HG03097 (cell line): ENCODE results near the gene ENAH.

Experiments used
- ATAC-seq: cut with Tn5 transposase; IDR thresholded peaks from one replicate; pipeline ENCODE4 v1.9.1; 2021; ENCODE audit not compliant: unreplicated experiment, low FRiP score

The ENAH gene

DNA sequence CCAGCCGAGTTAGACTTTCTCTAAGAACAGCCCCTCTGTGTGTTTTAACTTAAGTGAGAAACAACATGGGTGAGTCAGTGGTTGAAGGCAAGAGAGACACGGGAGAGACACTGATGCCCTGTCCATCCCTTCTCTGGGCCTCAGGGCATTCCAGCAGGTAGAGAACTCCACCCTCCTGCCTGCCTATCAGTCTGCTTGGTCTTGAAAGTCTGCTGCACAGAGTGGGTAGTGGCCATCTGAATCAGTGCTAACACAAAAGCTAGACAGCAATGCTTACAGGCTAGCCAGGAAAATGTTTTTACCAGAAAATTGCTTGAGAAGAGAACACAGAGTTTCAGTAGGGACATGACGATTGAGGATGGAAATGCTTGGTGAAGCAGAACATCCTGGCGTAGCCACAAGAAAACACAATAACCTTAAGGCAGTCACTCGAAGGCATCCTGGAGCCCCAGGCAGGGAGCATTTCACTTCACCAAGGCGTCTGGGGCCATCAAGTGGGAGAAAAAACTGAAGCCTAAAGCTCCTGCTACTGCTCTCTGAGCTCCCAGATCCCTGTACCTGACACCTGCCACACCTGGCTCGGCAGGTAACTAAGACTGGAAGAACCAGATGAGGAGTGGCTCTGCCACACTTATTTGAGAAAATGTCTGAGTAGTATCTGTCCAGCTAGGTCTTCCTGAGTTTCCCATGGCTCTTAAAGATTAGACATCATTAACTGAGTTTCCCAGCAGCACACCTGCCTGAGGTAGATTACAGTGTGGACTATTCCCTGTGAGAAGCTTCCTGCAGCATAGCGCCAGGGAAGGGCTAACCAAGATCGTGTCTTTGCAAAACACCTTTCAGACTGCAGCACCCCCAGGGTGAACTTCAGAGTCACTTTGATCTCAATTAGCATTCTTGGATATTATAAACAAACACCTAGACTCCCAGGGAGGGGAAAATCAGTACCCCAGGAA lies 207.0 kb downstream of the ENAH start:
- no peak for ATAC-seq

DNA sequence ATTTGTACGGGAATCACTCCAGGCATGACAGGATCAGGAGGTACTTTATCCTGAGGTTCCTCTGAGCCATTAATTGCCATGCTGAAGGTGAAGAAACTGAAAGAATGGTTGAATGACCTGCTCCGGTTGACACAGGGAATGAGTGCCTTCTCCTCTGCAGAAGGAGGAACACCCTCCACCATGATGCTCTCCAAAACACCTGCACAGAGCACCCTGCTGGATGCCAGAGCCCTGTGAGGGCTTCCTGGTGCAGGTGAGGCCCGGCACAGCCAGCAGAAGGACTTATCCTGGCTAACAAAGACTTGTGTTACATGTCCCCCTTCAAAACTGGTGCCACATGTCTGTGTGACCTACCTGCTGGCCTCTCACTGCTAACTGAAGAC lies 210.8 kb downstream of the ENAH start:
- ATAC-seq: no peak

DNA sequence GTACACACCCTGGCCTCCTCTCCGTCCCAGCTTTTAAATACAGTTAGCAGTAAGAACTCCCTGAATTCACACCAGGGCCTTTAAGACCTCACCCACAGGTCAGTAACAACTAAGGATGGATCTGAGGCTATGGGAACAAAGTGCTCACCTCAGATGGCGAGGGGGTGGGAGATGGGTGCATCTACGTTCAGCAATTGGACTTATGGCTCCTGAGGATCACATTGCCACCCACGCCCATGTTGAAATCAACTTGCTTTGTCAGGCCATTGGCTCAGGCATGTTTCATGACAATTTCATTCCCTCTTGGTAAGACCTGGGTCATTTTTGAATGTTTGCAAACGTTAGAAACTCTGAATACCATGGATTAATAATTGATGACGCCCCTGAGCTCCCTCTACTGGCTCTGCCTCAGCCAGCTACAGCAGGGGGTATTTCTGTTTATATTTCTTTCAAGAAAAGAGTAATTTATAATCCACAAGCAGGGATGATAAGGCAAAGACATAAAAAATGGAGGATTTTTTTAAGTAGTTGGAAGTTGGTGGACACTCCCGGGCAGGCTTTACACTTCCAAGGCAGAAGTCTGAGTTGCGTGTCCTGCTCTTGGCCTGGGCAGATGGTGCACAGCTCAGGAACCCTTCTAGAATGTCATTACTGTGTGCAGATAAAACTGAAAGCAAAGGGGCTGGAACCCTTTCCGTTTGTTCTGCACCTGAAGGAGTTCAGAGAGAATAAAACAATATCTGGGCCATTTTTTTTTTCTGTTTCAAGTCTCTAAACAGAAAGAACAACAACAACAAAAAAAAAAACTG lies 211.4 kb downstream of the ENAH start:
- ATAC-seq: peak; percentile 29

DNA sequence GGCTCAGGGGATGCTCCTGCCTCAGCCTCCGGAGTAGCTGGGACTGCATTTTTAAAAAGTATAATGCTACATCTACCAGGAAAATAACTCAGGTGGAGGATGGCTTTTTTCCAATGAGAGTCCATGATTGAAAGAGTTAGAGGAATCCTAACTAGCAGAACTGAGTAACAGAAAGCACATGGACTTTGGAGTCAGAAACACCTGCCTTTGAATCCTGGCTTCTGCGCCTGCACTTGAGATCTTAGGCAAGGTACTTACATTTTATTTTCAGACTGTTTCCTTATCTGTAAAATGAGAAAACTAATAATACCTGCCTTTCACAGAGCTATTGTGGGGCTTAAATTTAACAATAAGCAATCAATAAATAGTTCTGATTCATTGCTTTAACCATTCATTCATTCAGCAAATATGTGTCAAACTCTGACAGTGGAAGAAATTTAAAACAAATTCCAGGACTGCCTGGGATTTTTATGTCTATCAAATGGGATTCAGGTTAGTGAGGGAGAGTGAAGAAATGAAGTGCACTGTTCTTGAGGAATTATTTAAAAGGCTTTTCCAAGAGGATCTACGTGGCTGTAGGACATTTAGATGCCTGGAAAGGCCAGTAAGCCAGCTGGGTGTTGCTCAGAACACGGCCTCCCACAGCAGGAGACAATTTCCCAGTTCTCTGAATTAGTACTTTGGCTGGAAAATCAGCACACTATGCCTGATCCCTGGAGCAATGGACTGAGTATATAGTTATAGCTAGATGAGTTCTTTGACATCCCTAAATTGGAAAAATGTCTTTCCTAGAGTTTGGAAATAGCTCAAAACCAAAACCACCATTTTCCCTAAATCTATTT lies 212.3 kb downstream of the ENAH start:
- no peak for ATAC-seq

DNA sequence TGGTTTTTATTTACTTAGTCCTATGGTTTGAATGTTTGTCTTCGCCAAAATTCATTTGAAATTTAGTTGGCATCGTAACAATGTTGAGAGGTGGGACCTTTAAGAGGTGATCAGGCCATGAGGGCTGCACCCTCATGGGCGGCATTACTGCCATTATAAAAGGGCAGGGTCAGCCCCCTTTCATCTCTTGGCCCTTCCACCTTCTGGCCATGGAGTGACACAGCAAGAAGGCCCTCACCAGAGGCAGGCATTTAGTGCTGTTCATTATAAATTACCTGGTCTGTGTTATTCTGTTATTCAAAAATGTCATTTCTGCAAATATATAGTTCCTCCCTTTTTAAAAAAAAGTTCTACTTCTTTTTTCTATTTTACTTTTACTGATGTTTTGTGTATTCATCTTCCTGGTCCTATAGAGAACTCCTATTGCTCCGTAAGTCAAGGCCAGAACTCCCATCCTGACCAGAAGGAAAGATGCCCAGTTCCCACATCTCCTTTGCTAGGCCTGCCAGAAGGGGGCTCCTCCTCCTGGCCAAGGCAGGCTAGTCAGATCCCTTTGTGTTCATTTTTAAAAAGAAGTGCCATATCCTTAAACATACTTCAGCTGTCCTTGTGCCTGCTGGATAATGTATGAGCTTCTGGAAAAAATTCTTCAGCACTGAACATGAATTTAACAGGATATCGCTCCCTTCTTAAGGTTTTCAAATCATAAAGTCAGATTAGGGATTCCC lies 215.0 kb downstream of the ENAH start:
- ATAC-seq: no peak
